ENCODE results near the gene PLCB3.

Gene PLCB3

GRCh38 chr11:64251016-64251752, at the start of gene PLCB3:
TSS of gene PLCB3 (plus strand) at chr11:64251530. CDS start at chr11:64251650, 120 bp downstream.
- peak in 28 of 42 donors; percentile 49 to 83 (median 66) for DNase-seq
- intact Hi-C loops (cut with DNase I), result no loop called here

GRCh38 chr11:64201543-64201942, 49.8 kb upstream of the PLCB3 start:
- intact Hi-C loops (cut with DNase I), result no loop called here

GRCh38 chr11:64202992-64203391, 48.3 kb upstream of the PLCB3 start:
- intact Hi-C loops (cut with DNase I), result no loop called here
- DNase-seq, result no peak

More at GRCh38 chr11:64201543-64201942, 49.8 kb upstream of the PLCB3 start:
- DNase-seq, result no peak

- DNase-seq, result no peak
- intact Hi-C loops (cut with DNase I), result no loop called here
These were observed 47.8 kb upstream of the PLCB3 start for GRCh38 chr11:64203421-64204079.

GRCh38 chr11:64204080-64204440, 47.3 kb upstream of the PLCB3 start:
- DNase-seq, result no peak
- intact Hi-C loops (cut with DNase I), result no loop called here

- DNase-seq, result peak; percentile 75 to 94 (median 88)
- intact Hi-C loops (cut with DNase I), result no loop called here
These were observed 46.8 kb upstream of the PLCB3 start for GRCh38 chr11:64204464-64204989.

- peak in 12 of 42 donors; percentile 29 to 68 (median 55) for DNase-seq
- intact Hi-C loops (cut with DNase I), result no loop called here
These were observed 44.7 kb upstream of the PLCB3 start, which contains the start of gene FERMT3 for GRCh38 chr11:64206457-64207255. TSS of gene FERMT3 (plus strand) at chr11:64206721. CDS start at chr11:64207365, 644 bp downstream.

- intact Hi-C loops (cut with DNase I), result no loop called here
- peak in 28 of 42 donors; percentile 37 to 78 (median 60) for DNase-seq
These were observed 43.9 kb upstream of the PLCB3 start for GRCh38 chr11:64207256-64208085.

GRCh38 chr11:64208086-64208795, 43.1 kb upstream of the PLCB3 start:
- DNase-seq, result no peak
- intact Hi-C loops (cut with DNase I), result no loop called here

GRCh38 chr11:64208796-64209562, 42.4 kb upstream of the PLCB3 start:
- DNase-seq, result peak in 2 of 42 donors; percentile 20 to 33
- intact Hi-C loops (cut with DNase I), result no loop called here

- intact Hi-C loops (cut with DNase I), result no loop called here
- no peak for DNase-seq
These were observed 41.8 kb upstream of the PLCB3 start for GRCh38 chr11:64209563-64209843.

GRCh38 chr11:64210301-64211020, 40.9 kb upstream of the PLCB3 start:
- no peak for DNase-seq

GRCh38 chr11:64211181-64211872, 40.0 kb upstream of the PLCB3 start:
- DNase-seq, result no peak
- intact Hi-C loops (cut with DNase I), result no loop called here

More at GRCh38 chr11:64210301-64211020, 40.9 kb upstream of the PLCB3 start:
- intact Hi-C loops (cut with DNase I), result no loop called here

- intact Hi-C loops (cut with DNase I), result no loop called here
- no peak for DNase-seq
These were observed 34.5 kb upstream of the PLCB3 start for GRCh38 chr11:64216879-64217278.

- intact Hi-C loops (cut with DNase I), result no loop called here
- no peak for DNase-seq
These were observed 32.5 kb upstream of the PLCB3 start for GRCh38 chr11:64218628-64219353.

- intact Hi-C loops (cut with DNase I), result no loop called here
- no peak for DNase-seq
These were observed 32.0 kb upstream of the PLCB3 start for GRCh38 chr11:64219354-64219684.
